Activated CD8-positive, alpha-beta memory T cell treated with anti-CD3 and anti-CD28 coated beads, Interleukin-2, amount 50 U/mL, for 4 hours (primary cell): ENCODE data around the gene PLXNA2.

ENCODE experiments used
- DNase-seq: peaks from one replicate; pipeline ENCODE4 v3.0.0-alpha.2; 2020

PLXNA2 gene

GRCh38 chr1:208222376-208223126 lies 21.6 kb downstream of the PLXNA2 start:
- DNase-seq: no peak

- no peak for DNase-seq
Measured at GRCh38 chr1:208221291-208221622, 22.9 kb downstream of the PLXNA2 start.

DNA sequence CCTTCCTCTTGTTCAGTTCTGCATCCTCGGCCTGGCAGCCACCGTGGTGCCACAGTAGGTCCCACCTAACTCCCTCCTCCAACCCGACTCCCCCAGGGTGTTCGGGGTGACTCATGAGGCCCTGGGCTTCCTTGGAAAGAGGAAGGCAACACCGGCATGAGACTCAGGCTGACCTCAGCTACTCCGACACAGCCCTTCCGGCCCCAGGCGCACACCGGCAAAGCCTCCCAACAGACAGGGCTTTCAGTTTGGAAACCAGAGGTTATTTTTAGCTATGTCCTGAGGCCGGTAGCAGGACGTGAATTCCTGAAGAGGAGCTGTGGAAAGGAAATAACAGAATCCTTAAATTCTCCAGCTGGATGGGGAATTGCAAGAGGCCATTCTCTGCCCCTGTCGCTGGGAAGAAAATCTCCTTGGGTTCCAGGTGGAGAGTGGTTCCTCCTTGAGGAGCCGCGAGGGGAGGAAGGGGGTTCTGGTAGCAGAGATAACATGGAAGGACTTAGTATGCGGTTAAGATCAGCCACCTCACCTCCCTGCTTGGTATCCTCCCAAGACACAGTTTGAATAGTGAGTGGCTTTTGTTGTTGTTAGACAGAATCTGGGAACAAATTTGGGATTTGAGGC lies 24.4 kb downstream of the PLXNA2 start:
- no peak for DNase-seq

- DNase-seq: no peak
Measured at GRCh38 chr1:208219098-208219658, 25.0 kb downstream of the PLXNA2 start.

DNA sequence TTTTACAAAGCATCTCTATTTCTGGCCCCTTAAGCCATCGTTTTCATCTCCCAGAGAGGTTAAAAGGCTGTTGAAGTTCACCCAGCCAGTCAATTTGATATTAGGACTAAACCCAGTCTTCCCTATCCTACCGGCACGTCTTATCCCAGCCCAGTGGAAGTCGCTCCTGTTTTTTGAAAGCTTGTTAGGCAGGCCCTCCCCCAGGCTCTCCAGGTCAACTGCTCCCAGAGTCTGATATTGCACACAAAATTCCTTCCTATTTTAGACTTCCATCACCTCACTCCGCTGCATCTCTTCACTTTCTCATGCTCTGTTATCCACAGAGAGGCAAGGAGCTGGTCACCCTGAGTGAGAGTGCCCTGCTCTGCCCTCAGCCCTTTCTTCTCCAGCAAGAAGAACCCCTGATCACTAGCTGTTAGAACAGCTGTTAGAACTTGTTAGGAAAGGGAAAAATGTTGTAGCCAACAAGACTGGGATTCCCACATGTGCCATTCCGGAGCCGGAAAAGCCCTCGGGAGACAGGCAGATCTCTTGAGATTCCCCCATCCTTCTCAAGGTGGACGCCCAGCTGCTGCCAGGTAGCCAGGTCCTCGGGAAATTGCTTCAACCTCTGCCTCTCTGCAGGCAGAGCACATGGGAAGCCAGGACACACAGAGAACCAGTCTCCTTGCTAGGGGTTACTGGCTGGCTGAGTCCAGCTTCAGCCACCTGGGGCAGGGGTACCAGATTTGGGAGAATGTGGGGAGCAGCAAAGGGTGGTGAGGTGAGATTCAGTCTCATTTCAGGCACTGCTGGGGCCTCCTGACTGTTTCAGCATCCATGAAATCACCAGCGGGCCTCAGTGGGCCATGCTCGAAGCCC lies 25.7 kb downstream of the PLXNA2 start:
- DNase-seq: no peak

- no peak for DNase-seq
Measured at GRCh38 chr1:208217781-208218180, 26.4 kb downstream of the PLXNA2 start.

DNA sequence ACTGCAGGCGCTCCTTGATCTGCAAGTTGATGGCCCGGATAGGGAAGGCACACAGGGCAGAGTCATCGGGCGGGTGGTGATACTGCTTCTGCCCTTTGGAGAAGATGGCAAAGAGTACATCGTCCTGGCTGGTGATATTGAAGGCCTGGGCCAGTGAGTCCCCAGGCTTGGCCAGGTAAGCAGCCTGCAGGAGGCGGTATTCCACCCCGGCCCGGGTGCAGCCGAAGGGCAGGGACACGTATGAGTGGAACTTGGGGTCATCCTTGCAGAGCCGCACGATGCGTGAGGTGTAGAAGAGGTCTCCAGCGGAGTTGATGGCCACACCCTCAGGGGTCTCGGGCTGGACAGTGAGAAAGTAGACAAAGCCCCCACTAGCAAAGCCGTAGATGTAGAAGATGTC lies 27.4 kb downstream of the PLXNA2 start:
- no peak for DNase-seq

GRCh38 chr1:208216062-208216461 lies 28.1 kb downstream of the PLXNA2 start:
- no peak for DNase-seq

- no peak for DNase-seq
Measured at GRCh38 chr1:208215393-208215792, 28.8 kb downstream of the PLXNA2 start.

DNA sequence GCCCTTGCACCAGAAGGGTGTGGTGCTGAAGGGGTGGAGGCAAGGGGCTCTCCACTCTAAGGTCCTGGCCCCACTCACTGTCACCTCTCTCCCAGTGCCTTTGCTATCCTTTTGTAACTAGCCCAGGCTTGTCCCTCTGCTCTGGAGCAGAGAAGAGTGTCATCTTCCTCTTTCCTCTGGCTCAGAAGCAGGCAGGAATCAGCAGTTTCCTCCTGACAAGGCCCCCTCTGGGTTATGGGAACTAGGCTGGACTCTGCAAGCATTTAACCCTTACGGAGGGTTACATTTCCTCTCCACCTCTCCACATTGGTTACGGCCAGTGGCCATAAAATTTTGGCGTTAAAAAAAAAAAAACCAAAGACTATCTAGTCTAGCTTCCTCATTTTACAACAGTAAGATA lies 30.4 kb downstream of the PLXNA2 start:
- no peak for DNase-seq

DNA sequence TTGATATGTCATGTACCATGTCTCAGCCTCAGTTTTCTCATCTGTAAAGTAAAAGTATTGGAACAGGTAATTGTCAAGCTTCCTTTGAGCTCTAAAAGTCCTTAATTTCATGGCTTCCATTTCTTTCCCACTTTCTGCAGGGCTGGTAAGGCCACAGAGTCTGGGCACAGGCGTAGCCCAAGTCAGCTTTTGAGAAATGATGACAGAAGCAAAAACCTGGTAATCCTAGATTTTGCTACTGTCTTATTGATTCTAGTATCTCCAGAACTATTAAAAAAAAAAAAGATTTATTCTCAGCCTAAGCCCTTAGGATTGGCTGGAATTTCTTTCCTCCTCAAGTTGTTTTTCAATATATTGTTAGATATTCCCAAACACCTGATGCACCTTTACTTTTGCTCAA lies 31.3 kb downstream of the PLXNA2 start:
- DNase-seq: no peak

DNA sequence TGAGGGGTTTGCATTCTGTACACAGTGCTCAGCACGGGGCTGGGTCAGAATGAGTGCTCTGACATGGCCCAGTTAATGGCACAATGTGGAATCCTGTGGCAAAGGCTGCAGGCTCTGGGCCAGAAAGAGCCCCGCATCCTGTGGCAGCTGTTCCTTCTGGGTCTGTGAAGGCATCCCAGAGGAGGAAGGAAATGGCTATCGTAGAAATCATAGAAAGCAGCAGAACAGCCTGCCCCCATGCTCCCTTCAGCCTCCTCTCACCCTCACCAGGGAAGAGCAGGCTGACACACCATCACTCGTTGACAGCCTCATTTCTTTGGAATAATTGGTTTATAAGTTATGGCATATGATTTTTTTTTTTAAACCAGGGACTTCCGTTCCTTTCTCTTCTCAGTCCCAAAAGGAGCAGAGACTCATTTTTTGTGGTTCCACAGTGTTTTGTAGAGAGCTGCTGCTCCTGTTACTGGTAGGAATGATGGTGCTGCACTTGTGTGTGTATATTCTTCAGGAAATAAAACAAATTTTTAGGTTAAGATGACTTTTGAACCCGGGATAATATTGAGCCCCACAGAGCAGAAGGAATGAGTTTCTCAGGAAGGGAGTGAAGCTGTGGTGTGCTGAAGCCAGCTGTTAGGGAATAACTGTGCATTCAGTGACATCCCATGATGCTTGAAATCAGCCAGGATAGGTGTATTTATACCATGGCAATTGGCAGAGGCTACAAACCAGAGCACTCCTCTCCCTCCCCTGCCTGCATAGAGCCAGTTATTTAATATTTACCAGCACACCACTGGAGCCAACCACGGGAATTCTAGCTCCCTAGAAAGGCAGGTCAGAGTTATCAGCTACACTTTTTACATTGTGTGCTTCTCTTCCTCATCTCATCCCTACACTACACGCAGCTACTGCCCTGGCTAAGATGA lies 32.0 kb downstream of the PLXNA2 start:
- DNase-seq: no peak

- no peak for DNase-seq
Measured at GRCh38 chr1:208209896-208210589, 34.1 kb downstream of the PLXNA2 start.

DNA sequence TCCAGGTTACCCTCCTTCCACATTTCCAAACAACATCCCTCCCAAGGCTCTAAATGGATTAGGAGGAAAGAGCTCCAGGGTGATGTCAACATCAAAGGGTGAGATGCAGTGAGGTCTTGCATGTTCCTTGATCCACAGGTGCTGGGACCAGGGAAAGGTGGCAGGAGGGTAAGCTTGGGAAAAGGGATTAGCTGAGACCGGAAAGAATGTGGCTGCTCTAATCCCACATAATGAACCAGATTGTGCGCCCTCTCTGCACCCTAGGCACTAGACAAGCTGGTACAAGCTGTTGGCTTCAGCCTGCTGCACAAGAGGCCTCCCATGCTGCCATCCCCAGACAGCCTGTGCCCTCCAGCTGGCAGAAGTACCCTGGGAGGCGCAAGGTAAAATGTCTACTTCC lies 34.9 kb downstream of the PLXNA2 start:
- DNase-seq: no peak

DNA sequence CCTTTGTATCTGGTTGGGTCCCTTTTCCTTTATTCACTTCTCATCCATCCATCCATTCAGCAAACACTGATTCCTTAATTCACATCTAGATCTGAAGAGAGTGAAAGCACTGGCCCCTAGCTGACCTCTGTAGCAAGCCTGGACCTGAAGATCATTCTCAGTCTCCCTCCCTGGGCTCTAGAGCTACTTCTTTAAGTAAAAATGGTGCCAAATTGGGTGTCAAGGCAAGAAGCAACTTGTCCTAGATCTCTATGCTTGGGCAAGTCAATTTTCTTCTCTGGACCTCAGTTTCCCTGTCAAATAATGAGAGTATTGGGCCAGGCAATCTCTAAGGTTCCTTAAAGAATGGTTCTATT lies 36.1 kb downstream of the PLXNA2 start:
- DNase-seq: no peak

- DNase-seq: no peak
Measured at GRCh38 chr1:208207388-208208131, 36.6 kb downstream of the PLXNA2 start.

- DNase-seq: no peak
Measured at GRCh38 chr1:208206092-208206698, 38.0 kb downstream of the PLXNA2 start.

- no peak for DNase-seq
Measured at GRCh38 chr1:208205216-208206013, 38.8 kb downstream of the PLXNA2 start.

- DNase-seq: no peak
Measured at GRCh38 chr1:208204779-208205178, 39.4 kb downstream of the PLXNA2 start.
